Neutrophil (primary cell): ENCODE data around the gene RAP2B.

Experiments
- H3K27ac ChIP-seq: fragments of 200-600 bp; sonication (generic); 2 replicates; pipeline ENCODE4 v1.5.1; 2016; ENCODE audit warnings: mild to moderate bottlenecking, moderate library complexity
- H3K27me3 ChIP-seq: fragments of 200-600 bp; sonication (generic); 2 replicates; pipeline ENCODE4 v1.6.0; 2016; ENCODE audit warnings: mild to moderate bottlenecking
- H3K36me3 ChIP-seq: fragments of 200-600 bp; sonication (generic); 2 replicates; pipeline ENCODE4 v1.5.1; 2017
- H3K4me1 ChIP-seq, 2 experiments: fragments of 200-600 bp in 1 of 2; sonication (generic) in 1 of 2; 1 replicate in 1 of 2; 2 replicates in 1 of 2; pipeline versions ENCODE4 v1.5.1 to v1.6.1; 2013 to 2016; ENCODE audit warnings: low read depth in 1 of 2, low read length in 1 of 2, mild to moderate bottlenecking in 1 of 2, moderate library complexity in 1 of 2; ENCODE audit not compliant: control insufficient read depth in 1 of 2, insufficient read depth in 1 of 2
- H3K4me3 ChIP-seq, 2 experiments: fragments of 200-600 bp in 1 of 2; sonication (generic) in 1 of 2; 1 replicate in 1 of 2; 2 replicates in 1 of 2; pipeline ENCODE4 v1.5.1; 2013 to 2016; ENCODE audit warnings: low read depth in 1 of 2, low read length in 1 of 2, mild to moderate bottlenecking in 1 of 2, moderate library complexity in 1 of 2
- H3K9me3 ChIP-seq: fragments of 200-600 bp; sonication (generic); 2 replicates; pipeline ENCODE4 v1.5.1; 2016
- TF ChIP-seq, protein P1 (sequence below): fragments of 200-600 bp; sonication (generic); IDR thresholded peaks from 2 replicates; pipeline ENCODE4 v1.5.1; 2016; ENCODE audit warnings: antibody characterized with exemption

RAP2B gene

DNA sequence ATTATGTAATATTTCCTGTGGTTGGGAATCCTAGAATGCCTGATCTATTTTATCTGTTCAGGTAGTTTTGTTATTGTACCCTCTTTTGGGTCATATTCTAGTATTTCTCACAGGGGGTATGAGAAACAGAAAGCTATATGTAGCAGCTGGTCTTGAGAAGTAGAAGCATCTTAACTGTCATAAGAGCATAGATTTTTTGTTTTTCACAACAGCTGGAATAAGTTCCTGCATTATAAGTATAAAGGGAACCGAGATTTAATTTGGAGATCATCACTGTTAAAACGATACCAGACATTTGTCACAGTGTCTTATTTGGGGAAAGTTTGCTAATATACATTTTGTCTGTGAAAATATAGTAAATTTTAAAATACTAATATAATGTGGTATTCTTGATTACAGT, 4.8 kb downstream of the RAP2B start:
- Histone ChIP-seq H3K36me3 (no peaks in the 10 kb centered on the region), H3K27ac (peak overlapping the region; percentile 8), H3K27me3 (no peaks in the 10 kb centered on the region), H3K4me1 (peaks cover 36 to 42% of the 10 kb centered on the region in 2 experiments), H3K4me3 (no peak overlapping the region), H3K9me3 (no peaks in the 10 kb centered on the region)
- TF ChIP-seq, protein P1, sequence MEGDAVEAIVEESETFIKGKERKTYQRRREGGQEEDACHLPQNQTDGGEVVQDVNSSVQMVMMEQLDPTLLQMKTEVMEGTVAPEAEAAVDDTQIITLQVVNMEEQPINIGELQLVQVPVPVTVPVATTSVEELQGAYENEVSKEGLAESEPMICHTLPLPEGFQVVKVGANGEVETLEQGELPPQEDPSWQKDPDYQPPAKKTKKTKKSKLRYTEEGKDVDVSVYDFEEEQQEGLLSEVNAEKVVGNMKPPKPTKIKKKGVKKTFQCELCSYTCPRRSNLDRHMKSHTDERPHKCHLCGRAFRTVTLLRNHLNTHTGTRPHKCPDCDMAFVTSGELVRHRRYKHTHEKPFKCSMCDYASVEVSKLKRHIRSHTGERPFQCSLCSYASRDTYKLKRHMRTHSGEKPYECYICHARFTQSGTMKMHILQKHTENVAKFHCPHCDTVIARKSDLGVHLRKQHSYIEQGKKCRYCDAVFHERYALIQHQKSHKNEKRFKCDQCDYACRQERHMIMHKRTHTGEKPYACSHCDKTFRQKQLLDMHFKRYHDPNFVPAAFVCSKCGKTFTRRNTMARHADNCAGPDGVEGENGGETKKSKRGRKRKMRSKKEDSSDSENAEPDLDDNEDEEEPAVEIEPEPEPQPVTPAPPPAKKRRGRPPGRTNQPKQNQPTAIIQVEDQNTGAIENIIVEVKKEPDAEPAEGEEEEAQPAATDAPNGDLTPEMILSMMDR, result no peak

DNA sequence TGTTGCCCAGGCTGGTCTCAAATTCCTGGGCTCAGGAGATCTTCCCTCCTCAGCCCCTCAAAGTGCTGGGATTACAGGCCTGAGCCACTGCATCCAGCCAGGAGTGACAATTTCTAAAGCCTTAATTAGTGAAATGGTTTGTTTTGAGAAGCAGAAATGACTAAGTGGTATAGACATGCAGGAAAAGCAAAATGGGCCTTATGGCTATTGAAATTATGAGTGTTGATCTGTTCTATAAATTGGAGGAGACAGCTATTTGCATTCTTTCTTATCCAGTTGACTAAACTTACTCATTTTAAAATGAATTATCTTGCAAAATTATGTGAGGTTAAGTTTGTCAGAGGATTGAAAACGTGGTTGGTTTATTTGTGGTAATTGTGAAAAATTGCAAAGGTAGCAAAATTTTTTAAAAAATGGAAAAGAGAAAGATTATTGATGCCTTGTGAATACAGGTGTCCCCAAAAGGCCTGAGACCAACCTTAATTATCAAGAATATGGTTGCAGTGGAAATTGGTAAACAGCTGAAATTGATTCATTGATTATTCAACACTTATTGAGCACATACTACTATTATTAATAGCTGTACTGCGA, 7.9 kb downstream of the RAP2B start:
- H3K4me3 ChIP-seq, result no peak overlapping the region
- TF ChIP-seq, protein P1, result no peak
- H3K4me1 ChIP-seq, result peaks cover 19% of the 10 kb centered on the region in 2 experiments
- peaks cover 4% of the 10 kb centered on the region for H3K36me3 ChIP-seq
- no peak overlapping the region for H3K27ac ChIP-seq
- no peaks in the 10 kb centered on the region for H3K9me3 ChIP-seq
- H3K27me3 ChIP-seq, result no peaks in the 10 kb centered on the region

DNA sequence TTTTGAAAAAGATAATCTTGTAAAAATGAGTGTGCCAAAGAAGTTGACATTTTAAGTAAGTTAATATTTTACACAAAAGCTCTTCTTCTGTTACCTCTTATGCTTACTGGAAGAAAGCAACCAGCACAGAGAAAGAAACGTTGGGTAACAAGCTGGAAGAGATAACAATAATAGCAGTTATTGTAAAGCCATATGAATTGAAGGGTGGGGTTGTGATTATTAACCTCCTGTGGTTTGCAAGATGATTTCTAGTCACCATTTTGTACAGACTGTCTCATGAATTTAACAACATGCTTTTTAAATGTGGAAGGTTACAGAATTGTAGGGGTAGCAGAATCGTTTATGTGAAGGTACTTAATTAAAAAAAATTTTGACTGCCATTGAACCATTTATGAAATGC, 9.2 kb downstream of the RAP2B start:
- TF ChIP-seq, protein P1, result no peak
- Histone ChIP-seq H3K9me3 (no peaks in the 10 kb centered on the region), H3K27me3 (no peaks in the 10 kb centered on the region), H3K27ac (no peak overlapping the region), H3K4me3 (no peak overlapping the region), H3K36me3 (peaks cover 4% of the 10 kb centered on the region), H3K4me1 (peaks cover 5% of the 10 kb centered on the region in 2 experiments)

DNA sequence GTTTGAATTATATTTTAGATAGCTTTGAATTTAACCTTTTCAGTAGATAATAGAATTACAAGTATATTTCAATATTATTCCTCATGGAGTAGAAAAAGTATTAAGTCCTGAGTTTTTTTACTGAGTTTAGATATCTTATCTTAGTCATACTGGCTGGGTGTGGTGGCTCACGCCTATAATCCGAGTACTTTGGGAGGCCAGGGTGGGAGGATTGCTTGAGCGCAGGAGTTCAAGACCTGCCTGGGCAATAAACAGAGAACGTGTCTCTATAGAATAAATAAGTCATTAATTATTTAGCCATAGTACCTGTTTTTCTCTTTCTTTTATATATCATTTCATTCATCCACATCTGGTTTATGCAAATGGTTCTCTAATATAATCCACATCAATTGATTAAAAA, 9.9 kb downstream of the RAP2B start:
- Histone ChIP-seq H3K27me3 (no peaks in the 10 kb centered on the region), H3K9me3 (no peaks in the 10 kb centered on the region), H3K4me3 (no peak overlapping the region), H3K4me1 (no peaks in the 10 kb centered on the region), H3K36me3 (peaks cover 4% of the 10 kb centered on the region), H3K27ac (no peak overlapping the region)
- TF ChIP-seq, protein P1, result no peak

DNA sequence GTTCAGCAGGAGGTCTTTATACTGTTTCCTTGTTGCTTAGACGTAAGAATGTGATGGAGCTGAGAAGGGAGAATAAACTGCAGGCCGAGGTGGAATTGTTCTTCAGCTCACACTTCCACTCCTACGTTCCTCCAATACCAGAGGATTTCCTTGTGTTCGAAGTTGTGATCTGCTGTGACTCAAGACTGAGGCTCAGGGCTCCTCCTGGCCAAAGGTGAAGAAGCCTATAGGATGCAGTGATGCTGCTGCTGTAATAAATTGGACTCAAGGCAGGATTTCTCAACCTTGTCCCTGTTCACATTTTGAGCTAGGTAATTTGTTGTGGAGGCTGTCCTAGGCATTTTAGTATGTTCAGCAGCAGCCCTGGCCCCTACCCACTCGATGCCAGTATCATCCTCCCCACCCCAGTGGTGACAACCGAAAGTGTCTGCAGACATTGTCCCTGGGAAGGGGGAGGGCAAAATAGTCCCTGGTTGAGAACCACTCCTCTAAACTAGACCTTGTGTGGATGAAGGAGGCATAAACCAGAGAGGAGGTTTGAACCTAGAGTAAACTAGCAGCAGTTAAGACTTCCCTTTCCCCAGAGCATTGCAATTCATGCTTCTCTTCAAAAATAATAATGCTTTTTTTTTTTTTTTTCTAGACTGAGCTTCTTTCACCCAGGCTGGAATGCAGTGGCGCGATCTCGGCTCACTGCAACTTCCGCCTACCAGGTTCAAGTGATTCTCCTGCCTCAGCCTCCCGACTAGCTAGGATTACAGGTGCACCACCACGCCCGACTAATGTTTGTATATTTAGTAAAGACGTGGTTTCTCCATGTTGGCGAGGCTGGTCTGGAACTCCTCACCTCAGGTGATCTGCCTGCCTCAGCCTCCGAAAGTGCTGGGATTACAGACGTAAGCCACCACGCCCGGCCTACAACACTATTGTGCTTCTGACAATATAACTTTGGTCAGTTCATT, 11.1 kb downstream of the RAP2B start:
- no peaks in the 10 kb centered on the region for H3K4me1 ChIP-seq
- no peak overlapping the region for H3K27ac ChIP-seq
- TF ChIP-seq, protein P1, result no peak
- H3K4me3 ChIP-seq, result no peak overlapping the region
- H3K36me3 ChIP-seq, result peaks cover 4% of the 10 kb centered on the region
- H3K9me3 ChIP-seq, result no peaks in the 10 kb centered on the region
- H3K27me3 ChIP-seq, result no peaks in the 10 kb centered on the region
